ENCODE results near the gene FBXO46. TPM values are rescaled to one million over a fixed set of nuclear protein-coding genes. Genes with fewer than 3 reads are reported as not detected.

Gene FBXO46
- total RNA-seq, 6 donors from 2014 or later = 12.0 to 21.1 (median 20.6) TPM

GRCh38 chr19:45712699-45713067 is 18.0 kb downstream of the FBXO46 start:
- Histone ChIP-seq H3K27ac (no peak overlapping the region), H3K4me3 (no peak overlapping the region), H3K4me1 (peaks cover 9 to 10% (median 10%) of the 10 kb centered on the region in 4 donors), H3K9me3 (no peaks in the 10 kb centered on the region), H3K27me3 (no peaks in the 10 kb centered on the region), H3K36me3 (peaks cover 4 to 27% (median 21%) of the 10 kb centered on the region in 4 donors)
- TF ChIP-seq POLR2A (IDR thresholded peaks at IDR 0.05) (no peak), EP300 (IDR thresholded peaks at IDR 0.05) (no peak), POLR2AphosphoS5 (IDR thresholded peaks at IDR 0.05) (no peak), CTCF (IDR thresholded peaks at IDR 0.05) (no peak)
- WGBS, 2 donors = 80 to 94% methylated on average over 1 to 18 of the region's 25 CpGs
- DNase-seq (peak in 1 of 2 donors; percentile 80), ATAC-seq (ENCODE audit: low FRiP score in 2 of 2) (no peak)

DNA sequence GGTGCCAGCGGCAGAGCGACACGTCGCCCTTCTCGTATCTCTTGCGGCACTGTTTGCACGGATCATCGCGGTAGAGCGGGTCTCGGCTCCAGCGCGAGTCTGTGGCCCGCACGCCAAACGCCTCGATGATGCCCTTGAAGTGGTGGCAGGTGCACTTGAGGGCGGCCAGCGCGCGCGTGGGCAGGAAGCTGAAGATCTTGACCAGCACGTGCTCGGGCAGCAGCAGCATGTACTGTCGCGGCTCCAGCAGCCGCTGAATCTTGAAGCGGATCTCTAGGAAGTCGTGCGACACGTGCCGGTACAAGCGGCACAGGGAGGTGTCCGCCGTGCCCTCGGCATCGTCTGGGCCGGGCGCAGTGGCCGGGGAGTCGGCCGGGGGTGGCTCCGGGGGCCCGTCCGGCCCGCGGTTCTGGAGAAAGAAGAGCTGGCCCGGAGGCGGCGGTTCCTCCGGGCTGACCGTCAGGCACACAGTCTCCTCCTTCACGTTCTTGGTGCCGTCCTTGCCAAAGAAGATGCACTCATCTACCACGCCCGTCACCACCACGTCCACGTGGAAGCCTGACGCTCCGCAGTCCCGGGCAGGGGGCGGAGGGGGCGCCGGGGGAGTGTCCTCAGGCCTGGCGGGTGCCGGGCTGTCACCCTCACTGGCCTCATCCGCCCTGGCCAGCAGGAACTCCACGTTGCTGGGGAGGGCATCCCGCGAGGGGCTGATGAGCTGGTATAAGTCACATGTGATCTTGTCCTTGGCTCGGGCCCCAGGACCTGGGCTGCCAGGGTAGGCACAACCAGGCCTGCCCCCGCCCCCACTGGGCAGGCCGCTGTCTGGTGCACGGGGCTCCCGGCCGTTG is 18.6 kb downstream of the FBXO46 start:
- WGBS, 2 donors = 91 to 94% methylated on average over 39 to 64 of the region's 76 CpGs
- peak in 1 of 2 donors; percentile 82 for DNase-seq
- no peak overlapping the region for H3K4me3 ChIP-seq

GRCh38 chr19:45710356-45711130 is 20.2 kb downstream of the FBXO46 start:
- WGBS, 2 donors = 77 to 79% methylated on average over 10 of the region's 10 CpGs
- no peak for ATAC-seq (ENCODE audit: low FRiP score in 2 of 2)
- no peaks in the 10 kb centered on the region for H3K9me3 ChIP-seq
- no peak overlapping the region for H3K27ac ChIP-seq
- TF ChIP-seq POLR2AphosphoS5 (IDR thresholded peaks at IDR 0.05) = no peak
- no peak for TF ChIP-seq CTCF (IDR thresholded peaks at IDR 0.05)
- no peak for TF ChIP-seq EP300 (IDR thresholded peaks at IDR 0.05)
- no peak for TF ChIP-seq POLR2A (IDR thresholded peaks at IDR 0.05)
- H3K27me3 ChIP-seq = no peaks in the 10 kb centered on the region
- DNase-seq = no peak
- H3K4me3 ChIP-seq = no peak overlapping the region
- H3K4me1 ChIP-seq = no peaks in the 10 kb centered on the region
- peaks cover 4 to 27% (median 21%) of the 10 kb centered on the region in 4 donors for H3K36me3 ChIP-seq

More for the DNA sequence above, 18.6 kb downstream of the FBXO46 start:
- no peak overlapping the region for H3K27ac ChIP-seq
- H3K9me3 ChIP-seq = no peaks in the 10 kb centered on the region
- no peak for TF ChIP-seq CTCF (IDR thresholded peaks at IDR 0.05)
- TF ChIP-seq EP300 (IDR thresholded peaks at IDR 0.05) = no peak
- TF ChIP-seq POLR2A (IDR thresholded peaks at IDR 0.05) = no peak
- TF ChIP-seq POLR2AphosphoS5 (IDR thresholded peaks at IDR 0.05) = no peak
- no peak for ATAC-seq (ENCODE audit: low FRiP score in 2 of 2)
- H3K27me3 ChIP-seq = no peaks in the 10 kb centered on the region
- peaks cover 9 to 10% (median 10%) of the 10 kb centered on the region in 4 donors for H3K4me1 ChIP-seq
- H3K36me3 ChIP-seq = peaks cover 4 to 27% (median 21%) of the 10 kb centered on the region in 4 donors

DNA sequence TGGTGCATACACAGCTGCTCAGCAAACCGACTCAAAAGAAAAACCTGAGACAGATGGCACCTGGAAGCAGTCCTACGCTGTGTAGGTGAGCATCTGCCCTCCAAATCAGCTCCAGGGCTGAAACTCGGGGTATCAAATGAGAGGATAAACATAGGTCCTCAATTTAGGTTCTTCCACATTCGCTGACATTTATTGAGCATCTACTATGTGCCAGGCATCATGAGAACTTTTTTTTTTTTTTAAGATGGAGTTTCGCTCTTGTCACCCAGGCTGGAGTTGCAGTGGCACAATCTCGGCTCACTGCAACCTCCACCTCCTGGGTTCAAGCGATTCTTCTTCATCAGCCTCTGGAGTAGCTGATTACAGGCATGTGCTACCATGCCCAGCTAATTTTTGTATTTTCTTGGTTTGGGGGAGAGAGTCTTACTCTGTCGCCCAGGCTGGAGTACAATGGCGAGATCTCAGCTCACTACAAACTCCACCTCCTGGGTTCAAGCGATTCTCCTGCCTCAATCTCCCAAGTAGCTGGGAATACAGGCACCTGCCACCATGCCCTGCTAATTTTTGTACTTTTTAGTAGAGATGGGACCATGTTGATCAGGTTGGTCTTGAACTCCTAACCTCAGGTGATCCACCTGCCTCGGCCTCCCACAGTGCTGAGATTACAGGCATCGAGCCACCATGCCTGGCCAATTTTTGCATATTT is 24.8 kb downstream of the FBXO46 start:
- Histone ChIP-seq H3K36me3 (peaks cover 0 to 16% (median 3%) of the 10 kb centered on the region in 4 donors), H3K27me3 (no peaks in the 10 kb centered on the region), H3K4me1 (no peaks in the 10 kb centered on the region), H3K27ac (no peak overlapping the region), H3K4me3 (no peak overlapping the region), H3K9me3 (no peaks in the 10 kb centered on the region)
- DNase-seq (no peak), ATAC-seq (ENCODE audit: low FRiP score in 2 of 2) (no peak)
- WGBS, 2 donors = 94 to 98% methylated on average over 12 of the region's 12 CpGs
- no peak for TF ChIP-seq CTCF (IDR thresholded peaks at IDR 0.05)
- no peak for TF ChIP-seq EP300 (IDR thresholded peaks at IDR 0.05)
- TF ChIP-seq POLR2AphosphoS5 (IDR thresholded peaks at IDR 0.05) = no peak
- no peak for TF ChIP-seq POLR2A (IDR thresholded peaks at IDR 0.05)

Measured in upper lobe of left lung (tissue), 6 donors.